Tibial artery (tissue), 4 donors: ENCODE data around the gene ZNF837.
"Not testable (repeated sequence)": the region's sequence is repeated elsewhere in the genome, so short reads cannot be mapped to it uniquely, and the experiment has no call there.

ENCODE experiments used
- DNase-seq, 2 donors: peaks; one replicate each; pipeline ENCODE4 v3.0.0-alpha.2; 2019
- H3K27ac ChIP-seq, 2 donors: fragments of 200-600 bp; sonication (generic) in 1 of 2; 1 replicate in 1 of 2; 2 replicates in 1 of 2; pipeline ENCODE4 v1.5.1; 2018 to 2019; ENCODE audit warnings: mild to moderate bottlenecking in 1 of 2
- H3K27me3 ChIP-seq, 2 donors: fragments of 200-600 bp; sonication (generic) in 1 of 2; one replicate each; pipeline versions ENCODE4 v1.5.1 to v1.6.0; 2016 to 2019
- H3K36me3 ChIP-seq, 3 donors: fragments of 200-600 bp; sonication (generic) in 2 of 3; one replicate each; pipeline ENCODE4 v1.5.1; 2016 to 2019; ENCODE audit warnings: mild to moderate bottlenecking in 2 of 3
- H3K4me1 ChIP-seq, 4 donors: fragments of 200-600 bp; sonication (generic) in 2 of 4; 1 replicate in 3 of 4; 2 replicates in 1 of 4; pipeline ENCODE4 v1.5.1; 2016 to 2019
- H3K4me3 ChIP-seq, 2 donors: fragments of 200-600 bp; sonication (generic) in 1 of 2; 1 replicate in 1 of 2; 2 replicates in 1 of 2; pipeline ENCODE4 v1.5.1; 2018 to 2019; ENCODE audit warnings: mild to moderate bottlenecking in 2 of 2
- H3K9me3 ChIP-seq, 3 donors: fragments of 200-600 bp; sonication (generic) in 1 of 3; one replicate each; pipeline ENCODE4 v1.5.1; 2016 to 2019
- CTCF ChIP-seq, 2 experiments: fragments of 200-600 bp in 1 of 2; fragments of 450-650 bp in 1 of 2; IDR thresholded peaks; one replicate each; pipeline ENCODE4 v1.5.1; 2017 to 2019; ENCODE audit warnings: antibody characterized with exemption in 2 of 2, mild to moderate bottlenecking in 1 of 2, moderate library complexity in 1 of 2
- intact Hi-C: fragments of 100-400 bp; cut with DNase I; formaldehyde crosslinking; loops from one replicate; pipeline ENCODE4 v1.15.0; 2023; ENCODE audit warnings: low total_unique reads

The ZNF837 gene

GRCh38 chr19:58350001-58350861 lies 30.6 kb downstream of the ZNF837 start:
- peaks cover 0 to 27% (median 3%) of the 10 kb centered on the region in 3 donors for H3K36me3 ChIP-seq
- TF ChIP-seq CTCF (IDR thresholded peaks at IDR 0.05): no peak
- intact Hi-C loops: no loop called here
- no peaks in the 10 kb centered on the region for H3K9me3 ChIP-seq
- H3K27ac ChIP-seq: no peak overlapping the region
- H3K27me3 ChIP-seq: peaks cover 0 to 4% of the 10 kb centered on the region in 2 donors
- no peak overlapping the region for H3K4me3 ChIP-seq
- H3K4me1 ChIP-seq: peaks cover 0 to 30% (median 6%) of the 10 kb centered on the region in 4 donors
- no peak for DNase-seq

- no peak for TF ChIP-seq CTCF (IDR thresholded peaks at IDR 0.05)
- intact Hi-C loops: no loop called here
- Histone ChIP-seq H3K4me1 (peaks cover 0 to 30% (median 6%) of the 10 kb centered on the region in 4 donors), H3K36me3 (peaks cover 0 to 27% (median 3%) of the 10 kb centered on the region in 3 donors), H3K4me3 (no peak overlapping the region), H3K27me3 (peaks cover 0 to 3% of the 10 kb centered on the region in 2 donors), H3K27ac (no peak overlapping the region), H3K9me3 (no peaks in the 10 kb centered on the region)
- no peak for DNase-seq
Measured at GRCh38 chr19:58349590-58349989, 31.2 kb downstream of the ZNF837 start.

GRCh38 chr19:58348080-58348479 lies 32.8 kb downstream of the ZNF837 start:
- DNase-seq, H3K27me3 ChIP-seq, H3K9me3 ChIP-seq, intact Hi-C loops: not testable (repeated sequence)
- H3K4me3 ChIP-seq: peak overlapping the region; percentile 70 to 85
- H3K36me3 ChIP-seq: peaks cover 0 to 20% (median 3%) of the 10 kb centered on the region in 3 donors
- H3K27ac ChIP-seq: peak overlapping the region; percentile 90 to 94
- H3K4me1 ChIP-seq: peaks cover 0 to 30% (median 6%) of the 10 kb centered on the region in 4 donors

GRCh38 chr19:58346961-58347929 lies 33.6 kb downstream of the ZNF837 start:
- H3K36me3 ChIP-seq: peaks cover 0 to 14% (median 1%) of the 10 kb centered on the region in 3 donors
- DNase-seq: peak; percentile 38 to 79
- peaks cover 0 to 3% of the 10 kb centered on the region in 2 donors for H3K27me3 ChIP-seq
- H3K27ac ChIP-seq: peak overlapping the region; percentile 90 to 94
- H3K9me3 ChIP-seq: no peaks in the 10 kb centered on the region
- H3K4me1 ChIP-seq: peaks cover 0 to 30% (median 6%) of the 10 kb centered on the region in 4 donors
- no peak for TF ChIP-seq CTCF (IDR thresholded peaks at IDR 0.05)
- peak overlapping the region; percentile 70 to 85 for H3K4me3 ChIP-seq
- intact Hi-C loops: no loop called here

- H3K9me3 ChIP-seq: no peaks in the 10 kb centered on the region
- no peaks in the 10 kb centered on the region for H3K27me3 ChIP-seq
- DNase-seq: no peak
- TF ChIP-seq CTCF (IDR thresholded peaks at IDR 0.05): no peak
- H3K36me3 ChIP-seq: peaks cover 6 to 17% (median 9%) of the 10 kb centered on the region in 3 donors
- H3K4me3 ChIP-seq: no peak overlapping the region
- intact Hi-C loops: no loop called here
- H3K4me1 ChIP-seq: peaks cover 0 to 27% (median 6%) of the 10 kb centered on the region in 4 donors
- H3K27ac ChIP-seq: peak overlapping the region in 1 of 2 donors; percentile 94
Measured at GRCh38 chr19:58345558-58345957, 35.3 kb downstream of the ZNF837 start.
